Ascending aorta (tissue), 2 donors: ENCODE results near the gene EEF1B2. TPM values are rescaled to one million over a fixed set of nuclear protein-coding genes. Genes with fewer than 3 reads are reported as not detected.

Source experiments
- DNase-seq, 2 donors: peaks; one replicate each; pipeline ENCODE4 v3.0.0-alpha.2; 2019; ENCODE audit warnings: low spot score in 2 of 2
- H3K27ac ChIP-seq, 2 donors: fragments of 200-600 bp; sonication (generic); one replicate each; pipeline ENCODE4 v1.5.1; 2016 to 2017; ENCODE audit warnings: mild to moderate bottlenecking in 1 of 2
- H3K27me3 ChIP-seq: fragments of 200-600 bp; sonication (generic); one replicate; pipeline ENCODE4 v1.5.1; 2017
- H3K36me3 ChIP-seq, 2 donors: fragments of 200-600 bp; sonication (generic); one replicate each; pipeline ENCODE4 v1.5.1; 2016
- H3K4me1 ChIP-seq, 2 donors: fragments of 200-600 bp; sonication (generic); one replicate each; pipeline ENCODE4 v1.5.1; 2016 to 2017; ENCODE audit warnings: mild to moderate bottlenecking in 1 of 2
- H3K4me3 ChIP-seq, 2 donors: fragments of 200-600 bp; sonication (generic); one replicate each; pipeline ENCODE4 v1.5.1; 2016 to 2017; ENCODE audit warnings: mild to moderate bottlenecking in 1 of 2
- H3K9me3 ChIP-seq, 2 donors: fragments of 200-600 bp; sonication (generic); one replicate each; pipeline ENCODE4 v1.5.1; 2016
- intact Hi-C: fragments of 100-400 bp; cut with DNase I; formaldehyde crosslinking; loops from one replicate; pipeline ENCODE4 v1.15.1; 2023
- total RNA-seq: library from RNA; depleted of rRNA; stranded (reverse); fragments of >200 nt; gene quantifications from one replicate; pipeline ENCODE4 v1.1.0, GENCODE V29; 2016
- TF ChIP-seq, protein P1 (sequence below), 3 experiments: fragments of 200-600 bp in 2 of 3; fragments of 450-650 bp in 1 of 3; sonication (generic) in 2 of 3; IDR thresholded peaks; one replicate each; pipeline ENCODE4 v1.5.1; 2016 to 2019; ENCODE audit warnings: antibody characterized with exemption in 3 of 3, mild to moderate bottlenecking in 1 of 3, moderate library complexity in 1 of 3

EEF1B2 gene
- total RNA-seq, 1 donor from 2014 or later = 229 TPM

DNA sequence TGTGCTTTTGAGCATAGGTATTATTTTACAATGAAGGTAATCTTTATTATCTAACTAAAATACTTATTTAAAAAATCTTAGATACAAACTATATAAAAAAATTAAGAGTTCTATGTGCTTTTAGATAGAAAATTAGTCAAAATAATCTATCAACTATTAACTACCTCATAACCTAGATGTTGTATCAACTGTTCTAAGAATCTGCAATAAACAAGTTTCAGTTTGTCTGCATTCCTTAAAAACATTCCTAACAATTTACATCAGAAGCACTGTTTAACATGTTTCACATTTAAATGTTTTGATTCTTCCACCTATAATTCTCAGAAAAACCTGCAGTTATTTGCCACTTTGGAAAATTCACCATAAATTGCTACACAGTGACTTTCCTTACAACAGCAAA is 33.8 kb upstream of the EEF1B2 start:
- TF ChIP-seq, protein P1, sequence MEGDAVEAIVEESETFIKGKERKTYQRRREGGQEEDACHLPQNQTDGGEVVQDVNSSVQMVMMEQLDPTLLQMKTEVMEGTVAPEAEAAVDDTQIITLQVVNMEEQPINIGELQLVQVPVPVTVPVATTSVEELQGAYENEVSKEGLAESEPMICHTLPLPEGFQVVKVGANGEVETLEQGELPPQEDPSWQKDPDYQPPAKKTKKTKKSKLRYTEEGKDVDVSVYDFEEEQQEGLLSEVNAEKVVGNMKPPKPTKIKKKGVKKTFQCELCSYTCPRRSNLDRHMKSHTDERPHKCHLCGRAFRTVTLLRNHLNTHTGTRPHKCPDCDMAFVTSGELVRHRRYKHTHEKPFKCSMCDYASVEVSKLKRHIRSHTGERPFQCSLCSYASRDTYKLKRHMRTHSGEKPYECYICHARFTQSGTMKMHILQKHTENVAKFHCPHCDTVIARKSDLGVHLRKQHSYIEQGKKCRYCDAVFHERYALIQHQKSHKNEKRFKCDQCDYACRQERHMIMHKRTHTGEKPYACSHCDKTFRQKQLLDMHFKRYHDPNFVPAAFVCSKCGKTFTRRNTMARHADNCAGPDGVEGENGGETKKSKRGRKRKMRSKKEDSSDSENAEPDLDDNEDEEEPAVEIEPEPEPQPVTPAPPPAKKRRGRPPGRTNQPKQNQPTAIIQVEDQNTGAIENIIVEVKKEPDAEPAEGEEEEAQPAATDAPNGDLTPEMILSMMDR (IDR thresholded peaks at IDR 0.05) = no peak
- no peak overlapping the region for H3K27ac ChIP-seq
- intact Hi-C loops = no loop called here
- peaks cover 64 to 99% of the 10 kb centered on the region in 2 donors for H3K36me3 ChIP-seq
- peaks cover 0 to 8% of the 10 kb centered on the region in 2 donors for H3K9me3 ChIP-seq
- H3K4me3 ChIP-seq = no peak overlapping the region
- DNase-seq = no peak
- no peaks in the 10 kb centered on the region for H3K27me3 ChIP-seq
- no peaks in the 10 kb centered on the region for H3K4me1 ChIP-seq

DNA sequence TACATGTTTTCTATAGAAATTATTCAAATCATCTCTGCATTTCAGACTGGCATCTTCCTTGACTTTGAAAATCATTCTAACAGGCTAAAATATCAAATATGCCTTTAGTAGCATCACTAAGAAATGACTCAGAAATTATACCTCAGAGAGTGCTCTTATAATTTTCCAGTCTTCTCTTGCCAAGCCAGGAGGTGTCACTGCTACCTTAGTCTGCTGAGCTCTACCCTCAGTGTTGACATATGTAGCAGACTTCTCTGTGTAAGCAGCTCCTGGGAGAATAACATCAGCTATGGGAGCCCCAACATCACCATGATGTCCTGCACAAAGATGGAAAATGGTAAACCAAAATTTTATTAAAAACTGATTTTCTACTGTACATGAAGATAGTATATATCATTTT is 32.0 kb upstream of the EEF1B2 start:
- Histone ChIP-seq H3K4me3 (no peak overlapping the region), H3K36me3 (peaks cover 61 to 99% of the 10 kb centered on the region in 2 donors), H3K4me1 (no peaks in the 10 kb centered on the region), H3K9me3 (no peaks in the 10 kb centered on the region), H3K27ac (no peak overlapping the region), H3K27me3 (no peaks in the 10 kb centered on the region)
- no peak for DNase-seq
- intact Hi-C loops = no loop called here
- TF ChIP-seq, protein P1 (IDR thresholded peaks at IDR 0.05) = no peak

DNA sequence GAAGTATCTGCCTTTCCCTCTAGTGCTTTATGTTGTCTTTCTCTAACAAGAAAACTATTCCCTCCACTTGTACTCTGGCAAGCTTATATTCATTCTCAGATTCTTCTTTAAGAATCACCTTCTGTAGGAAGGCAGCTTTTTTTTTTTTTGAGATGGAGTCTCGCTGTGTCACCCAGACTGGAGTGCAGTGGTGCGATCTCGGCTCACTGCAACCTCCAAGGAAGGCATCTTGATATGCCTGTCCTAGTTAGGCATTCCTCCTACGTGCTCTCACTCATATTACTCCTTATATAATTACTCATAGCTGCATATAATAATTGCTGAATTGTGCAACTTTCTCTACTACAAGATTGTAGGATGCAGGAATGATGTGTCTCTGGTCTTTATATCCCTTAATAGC is 16.2 kb upstream of the EEF1B2 start:
- TF ChIP-seq, protein P1 (IDR thresholded peaks at IDR 0.05) = no peak
- intact Hi-C loops = no loop called here
- Histone ChIP-seq H3K4me1 (no peaks in the 10 kb centered on the region), H3K9me3 (no peaks in the 10 kb centered on the region), H3K36me3 (peaks cover 86 to 92% of the 10 kb centered on the region in 2 donors), H3K27me3 (no peaks in the 10 kb centered on the region), H3K27ac (no peak overlapping the region), H3K4me3 (no peak overlapping the region)
- no peak for DNase-seq

DNA sequence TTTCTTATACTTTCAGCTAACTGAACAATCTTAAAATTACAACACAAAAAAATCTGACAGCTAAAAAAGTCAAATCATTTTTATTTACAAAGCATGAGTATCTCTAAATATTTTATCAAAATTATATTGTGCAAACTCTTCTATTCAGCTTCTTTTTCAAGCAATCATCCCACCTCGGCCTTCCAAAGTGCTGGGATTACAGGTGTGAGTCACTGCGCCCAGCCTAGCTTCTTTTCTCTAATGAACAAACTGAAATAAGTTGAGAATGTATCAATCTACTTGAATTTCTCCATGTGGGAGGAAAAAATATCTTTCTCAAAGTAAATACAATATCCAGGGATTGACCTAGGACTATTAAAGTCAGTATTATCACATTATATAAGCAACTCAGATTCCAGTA is 15.3 kb upstream of the EEF1B2 start:
- H3K9me3 ChIP-seq = no peaks in the 10 kb centered on the region
- no peak overlapping the region for H3K27ac ChIP-seq
- no peaks in the 10 kb centered on the region for H3K4me1 ChIP-seq
- peaks cover 90 to 98% of the 10 kb centered on the region in 2 donors for H3K36me3 ChIP-seq
- DNase-seq = no peak
- H3K4me3 ChIP-seq = no peak overlapping the region
- intact Hi-C loops = no loop called here
- no peaks in the 10 kb centered on the region for H3K27me3 ChIP-seq
- TF ChIP-seq, protein P1 (IDR thresholded peaks at IDR 0.05) = no peak

DNA sequence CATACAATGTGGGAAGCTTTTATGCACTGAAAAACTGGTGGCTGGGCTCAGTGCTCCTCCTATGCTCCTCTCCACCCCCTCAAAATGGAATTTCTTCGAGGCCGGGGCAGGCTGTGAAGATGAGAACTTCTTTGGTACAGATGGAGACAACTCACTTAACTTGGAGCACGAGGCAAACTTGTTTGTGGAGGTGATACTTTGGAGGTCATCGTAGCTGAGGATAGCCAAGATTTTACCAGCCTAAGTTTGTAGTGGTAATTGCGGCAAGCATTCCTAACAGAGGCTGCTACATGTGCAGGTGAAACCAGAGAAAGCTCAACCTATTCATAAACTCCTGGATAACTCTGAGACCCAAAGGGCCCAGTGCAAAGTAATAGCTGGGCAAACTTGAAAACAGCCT is 14.0 kb upstream of the EEF1B2 start:
- DNase-seq = no peak
- H3K36me3 ChIP-seq = peaks cover 90 to 98% of the 10 kb centered on the region in 2 donors
- H3K27me3 ChIP-seq = no peaks in the 10 kb centered on the region
- no peak overlapping the region for H3K4me3 ChIP-seq
- H3K4me1 ChIP-seq = no peaks in the 10 kb centered on the region
- TF ChIP-seq, protein P1 (IDR thresholded peaks at IDR 0.05) = no peak
- intact Hi-C loops = no loop called here
- H3K27ac ChIP-seq = no peak overlapping the region
- no peaks in the 10 kb centered on the region for H3K9me3 ChIP-seq

DNA sequence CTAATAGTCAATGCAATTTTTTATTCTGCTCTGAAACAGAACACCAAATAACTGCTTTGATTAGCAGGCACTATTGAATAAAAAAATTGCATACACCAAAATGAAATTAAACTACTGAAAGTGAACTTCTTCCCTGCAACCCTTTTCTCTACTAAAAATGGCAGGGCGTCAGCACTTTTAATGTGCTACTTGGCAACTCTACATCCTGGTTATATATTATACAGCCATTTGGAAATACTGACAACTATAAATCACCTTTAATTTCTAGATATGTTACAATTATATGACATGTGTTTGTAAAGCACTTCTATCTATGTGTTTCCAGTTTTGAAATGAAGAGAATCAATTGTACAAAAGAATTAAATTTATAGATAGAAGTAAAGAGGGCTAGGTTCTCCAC is 10.4 kb upstream of the EEF1B2 start:
- no peak for DNase-seq
- peaks cover 64 to 67% of the 10 kb centered on the region in 2 donors for H3K36me3 ChIP-seq
- H3K9me3 ChIP-seq = no peaks in the 10 kb centered on the region
- peaks cover 0 to 2% of the 10 kb centered on the region in 2 donors for H3K4me1 ChIP-seq
- no peak overlapping the region for H3K27ac ChIP-seq
- TF ChIP-seq, protein P1 (IDR thresholded peaks at IDR 0.05) = no peak
- no peaks in the 10 kb centered on the region for H3K27me3 ChIP-seq
- no peak overlapping the region for H3K4me3 ChIP-seq
- intact Hi-C loops = no loop called here
